CD14-positive monocyte (primary cell): ENCODE data around the gene DNMBP. TPM values are rescaled to one million over a fixed set of nuclear protein-coding genes. Genes with fewer than 3 reads are reported as not detected.

Experiments used
- DNase-seq, 3 donors: peaks; one replicate each; pipeline ENCODE4 v3.0.0-alpha.2; 2011 to 2022
- H2AFZ ChIP-seq: 2 replicates; pipeline ENCODE4 v1.6.0; 2012; ENCODE audit warnings: mild to moderate bottlenecking, low read depth, low read length, inconsistent platforms; ENCODE audit not compliant: insufficient read depth, poor library complexity, severe bottlenecking
- H3K27ac ChIP-seq, 2 donors: 1 replicate in 1 of 2; 2 replicates in 1 of 2; pipeline ENCODE4 v1.5.1; 2012 to 2013; ENCODE audit warnings: low read length in 2 of 2, control low read depth in 1 of 2, inconsistent platforms in 1 of 2, low read depth in 1 of 2, mild to moderate bottlenecking in 1 of 2
- H3K27me3 ChIP-seq, 2 donors: one replicate each; pipeline versions ENCODE4 v1.6.0 to v1.6.1; 2011 to 2013; ENCODE audit warnings: low read length in 2 of 2; ENCODE audit not compliant: control insufficient read depth in 2 of 2, insufficient read depth in 2 of 2
- H3K36me3 ChIP-seq, 2 donors: replicated peaks in 1 of 2; 1 replicate in 1 of 2; 2 replicates in 1 of 2; pipeline versions ENCODE4 v1.5.1 to v1.6.1; 2012 to 2013; ENCODE audit warnings: low read length in 2 of 2, control low read depth in 1 of 2, inconsistent platforms in 1 of 2, mild to moderate bottlenecking in 1 of 2; ENCODE audit not compliant: insufficient read depth in 2 of 2, control insufficient read depth in 1 of 2
- H3K4me1 ChIP-seq, 2 donors: 1 replicate in 1 of 2; 2 replicates in 1 of 2; pipeline versions ENCODE4 v1.5.1 to v1.6.1; 2012 to 2013; ENCODE audit warnings: low read length in 2 of 2, control low read depth in 1 of 2, inconsistent platforms in 1 of 2, mild to moderate bottlenecking in 1 of 2, moderate library complexity in 1 of 2; ENCODE audit not compliant: insufficient read depth in 2 of 2, control insufficient read depth in 1 of 2
- H3K4me2 ChIP-seq: replicated peaks from 2 replicates; pipeline ENCODE3; 2012; ENCODE audit warnings: low read length, moderate library complexity, mild to moderate bottlenecking; ENCODE audit not compliant: poor library complexity, severe bottlenecking; ENCODE audit errors: extremely low read depth
- H3K4me3 ChIP-seq, 3 experiments: fragments of 200-600 bp in 1 of 3; sonication (generic) in 1 of 3; replicated peaks in 1 of 3; 1 replicate in 2 of 3; 2 replicates in 1 of 3; pipeline ENCODE4 v1.5.1; 2011 to 2013; ENCODE audit warnings: low read length in 3 of 3, mild to moderate bottlenecking in 3 of 3, control low read depth in 2 of 3, low read depth in 2 of 3, inconsistent platforms in 1 of 3, moderate library complexity in 1 of 3
- H3K79me2 ChIP-seq: 2 replicates; pipeline ENCODE4 v1.6.0; 2012; ENCODE audit warnings: mild to moderate bottlenecking, control low read depth, inconsistent platforms, low read length, moderate library complexity; ENCODE audit not compliant: insufficient read depth
- H3K9ac ChIP-seq: 2 replicates; pipeline ENCODE4 v1.6.0; 2017; ENCODE audit warnings: low read length, mild to moderate bottlenecking; ENCODE audit not compliant: insufficient read depth, poor library complexity, severe bottlenecking
- H3K9me3 ChIP-seq, 2 donors: replicated peaks in 1 of 2; 1 replicate in 1 of 2; 2 replicates in 1 of 2; pipeline versions ENCODE4 v1.5.1 to v1.6.1; 2012 to 2013; ENCODE audit warnings: low read length in 2 of 2, control low read depth in 1 of 2; ENCODE audit not compliant: control insufficient read depth in 1 of 2, insufficient read depth in 1 of 2
- H4K20me1 ChIP-seq: 2 replicates; pipeline ENCODE4 v1.6.0; 2012; ENCODE audit warnings: mild to moderate bottlenecking, low read length, control low read depth, moderate library complexity; ENCODE audit not compliant: insufficient read depth
- H3K27ac Mint-ChIP-seq, 7 donors: one replicate each; pipeline ENCODE4 v1.8.0; 2020; ENCODE audit warnings: mild to moderate bottlenecking in 7 of 7, mixed read lengths in 7 of 7, moderate library complexity in 6 of 7, inconsistent platforms in 2 of 7
- H3K27me3 Mint-ChIP-seq, 3 donors: one replicate each; pipeline ENCODE4 v1.8.0; 2021 to 2022; ENCODE audit warnings: low read depth in 3 of 3, mild to moderate bottlenecking in 3 of 3, mixed read lengths in 3 of 3, moderate library complexity in 3 of 3, inconsistent platforms in 1 of 3
- H3K36me3 Mint-ChIP-seq, 2 donors: one replicate each; pipeline ENCODE4 v1.8.0; 2020; ENCODE audit warnings: mixed read lengths in 2 of 2, inconsistent platforms in 1 of 2, mild to moderate bottlenecking in 1 of 2
- H3K4me1 Mint-ChIP-seq: one replicate; pipeline ENCODE4 v1.8.0; 2020; ENCODE audit warnings: mild to moderate bottlenecking, mixed read lengths
- H3K4me3 Mint-ChIP-seq, 2 donors: one replicate each; pipeline ENCODE4 v1.8.0; 2020; ENCODE audit warnings: mild to moderate bottlenecking in 2 of 2, mixed read lengths in 2 of 2, moderate library complexity in 1 of 2
- H3K9me3 Mint-ChIP-seq, 7 donors: one replicate each; pipeline ENCODE4 v1.8.0; 2020 to 2022; ENCODE audit warnings: mixed read lengths in 7 of 7, mild to moderate bottlenecking in 6 of 7, moderate library complexity in 6 of 7, inconsistent platforms in 2 of 7
- WGBS: methylation state at CpG from one replicate; pipeline ENCODE4 v1.1.5; 2013; ENCODE audit warnings: missing lambda C conversion rate; ENCODE audit not compliant: insufficient coverage; 5-methylcytosine and 5-hydroxymethylcytosine counted together
- intact Hi-C, 2 donors: fragments of 100-400 bp; cut with micrococcal nuclease; formaldehyde crosslinking; loops; one replicate each; pipeline versions ENCODE4 v1.15.0 to v1.15.1; 2023
- polyA plus RNA-seq, 3 donors: library from polyadenylated mRNA; depleted of rRNA in 1 of 3; unstranded in 2 of 3; stranded (reverse) in 1 of 3; fragments of 300-500 nt in 2 of 3; fragments of >200 nt in 1 of 3; fragmentation: Illumina TruSeq in 2 of 3; gene quantifications; 1 replicate in 2 of 3; 2 replicates in 1 of 3; pipeline ENCODE4 v1.2.3, GENCODE V29; 2012 to 2021
- TF ChIP-seq, protein P1 (sequence below): fragments of 200-600 bp; IDR thresholded peaks from one replicate; pipeline ENCODE4 v1.8.0; 2022; ENCODE audit warnings: antibody characterized with exemption, mild to moderate bottlenecking

The DNMBP gene
- polyA plus RNA-seq, 3 donors: 0.83 to 10.3 (median 1.2) TPM

DNA sequence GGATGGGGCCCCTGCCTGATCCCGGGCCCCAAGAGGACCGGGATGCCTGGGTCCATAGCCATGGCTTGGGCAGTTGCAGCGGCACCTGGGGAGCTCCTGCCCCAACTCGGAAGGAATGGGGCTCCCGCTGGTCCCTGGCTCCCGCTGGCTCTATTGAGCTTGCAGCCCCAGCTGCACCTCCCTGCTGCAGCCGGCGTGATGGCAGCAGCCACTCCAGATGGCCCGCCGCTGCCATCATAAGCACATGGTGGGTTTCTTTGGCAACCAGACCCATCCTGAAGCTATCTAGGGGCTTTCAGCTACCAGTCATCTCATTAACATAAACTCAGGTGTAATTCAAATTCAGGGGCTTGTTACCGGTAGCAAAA is 11.1 kb upstream of the DNMBP start:
- no peak overlapping the region for H3K4me3 Mint-ChIP-seq
- TF ChIP-seq, protein P1, sequence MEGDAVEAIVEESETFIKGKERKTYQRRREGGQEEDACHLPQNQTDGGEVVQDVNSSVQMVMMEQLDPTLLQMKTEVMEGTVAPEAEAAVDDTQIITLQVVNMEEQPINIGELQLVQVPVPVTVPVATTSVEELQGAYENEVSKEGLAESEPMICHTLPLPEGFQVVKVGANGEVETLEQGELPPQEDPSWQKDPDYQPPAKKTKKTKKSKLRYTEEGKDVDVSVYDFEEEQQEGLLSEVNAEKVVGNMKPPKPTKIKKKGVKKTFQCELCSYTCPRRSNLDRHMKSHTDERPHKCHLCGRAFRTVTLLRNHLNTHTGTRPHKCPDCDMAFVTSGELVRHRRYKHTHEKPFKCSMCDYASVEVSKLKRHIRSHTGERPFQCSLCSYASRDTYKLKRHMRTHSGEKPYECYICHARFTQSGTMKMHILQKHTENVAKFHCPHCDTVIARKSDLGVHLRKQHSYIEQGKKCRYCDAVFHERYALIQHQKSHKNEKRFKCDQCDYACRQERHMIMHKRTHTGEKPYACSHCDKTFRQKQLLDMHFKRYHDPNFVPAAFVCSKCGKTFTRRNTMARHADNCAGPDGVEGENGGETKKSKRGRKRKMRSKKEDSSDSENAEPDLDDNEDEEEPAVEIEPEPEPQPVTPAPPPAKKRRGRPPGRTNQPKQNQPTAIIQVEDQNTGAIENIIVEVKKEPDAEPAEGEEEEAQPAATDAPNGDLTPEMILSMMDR: no peak
- Histone ChIP-seq H3K4me3 (no peak overlapping the region), H2AFZ (no peak overlapping the region), H3K4me2 (no peak overlapping the region), H3K9me3 (no peaks in the 10 kb centered on the region), H3K36me3 (no peaks in the 10 kb centered on the region), H3K27ac (no peak overlapping the region), H3K79me2 (no peaks in the 10 kb centered on the region), H3K27me3 (peaks cover 0 to 4% of the 10 kb centered on the region in 2 donors), H4K20me1 (no peaks in the 10 kb centered on the region), H3K4me1 (no peaks in the 10 kb centered on the region), H3K9ac (no peak overlapping the region)
- H3K4me1 Mint-ChIP-seq: no peaks in the 10 kb centered on the region
- intact Hi-C loops: no loop called here
- peaks cover 6 to 14% (median 8%) of the 10 kb centered on the region in 3 donors for H3K27me3 Mint-ChIP-seq
- WGBS: 94% methylated on average over 10 of the region's 11 CpGs
- no peak overlapping the region for H3K27ac Mint-ChIP-seq
- no peak for DNase-seq
- H3K9me3 Mint-ChIP-seq: peaks cover 0 to 2% (median 0%) of the 10 kb centered on the region in 7 donors
- no peaks in the 10 kb centered on the region for H3K36me3 Mint-ChIP-seq

DNA sequence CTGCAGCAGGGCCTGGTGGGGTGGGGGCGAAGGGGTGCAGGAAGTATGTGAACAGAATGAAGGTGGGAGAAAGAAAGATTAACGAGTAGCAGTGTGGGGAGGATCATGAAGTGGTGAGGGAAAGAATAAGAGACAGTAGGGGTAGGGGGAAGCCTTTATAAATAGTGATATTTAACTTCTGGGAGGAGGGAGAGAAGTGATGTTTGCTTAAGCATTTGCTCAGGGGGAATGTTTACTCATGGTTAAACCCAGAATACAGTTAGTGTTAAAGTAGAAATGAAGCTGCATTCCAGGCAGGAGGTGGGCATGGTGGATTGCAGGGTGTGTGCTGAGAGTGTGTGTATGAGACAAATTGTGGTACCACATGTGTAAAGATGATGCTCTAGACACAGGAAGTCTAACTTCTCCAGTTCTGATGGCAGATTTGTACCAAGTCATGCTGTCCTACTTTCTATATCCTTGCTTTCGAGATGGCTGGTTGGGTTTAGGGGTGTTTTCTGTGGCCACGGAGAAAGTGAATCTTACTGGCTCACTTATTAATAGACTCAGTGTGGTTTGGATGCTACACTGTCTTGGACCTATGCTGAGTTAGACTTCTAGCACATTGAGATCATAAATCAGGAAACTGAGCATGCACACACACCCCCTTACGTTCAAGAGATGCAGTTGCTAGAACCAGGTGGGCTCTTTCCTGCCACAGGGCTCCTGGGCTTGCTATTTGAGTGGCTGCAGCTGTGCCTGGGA is 10.6 kb upstream of the DNMBP start:
- Histone ChIP-seq H3K27ac (no peak overlapping the region), H3K9me3 (no peaks in the 10 kb centered on the region), H2AFZ (no peak overlapping the region), H4K20me1 (no peaks in the 10 kb centered on the region), H3K9ac (no peak overlapping the region), H3K36me3 (no peaks in the 10 kb centered on the region), H3K4me2 (no peak overlapping the region), H3K4me1 (no peaks in the 10 kb centered on the region), H3K79me2 (no peaks in the 10 kb centered on the region), H3K27me3 (peaks cover 0 to 4% of the 10 kb centered on the region in 2 donors), H3K4me3 (no peak overlapping the region)
- Mint-ChIP-seq H3K27ac (no peak overlapping the region), H3K4me1 (no peaks in the 10 kb centered on the region), H3K4me3 (no peak overlapping the region), H3K9me3 (peaks cover 0 to 2% (median 0%) of the 10 kb centered on the region in 7 donors), H3K36me3 (no peaks in the 10 kb centered on the region), H3K27me3 (peaks cover 6 to 14% (median 8%) of the 10 kb centered on the region in 3 donors)
- intact Hi-C loops: no loop called here
- WGBS: 82% methylated on average over 4 of the region's 5 CpGs
- TF ChIP-seq, protein P1: no peak
- no peak for DNase-seq
